ENCODE results near the gene ABCA13.

GRCh38 chr7:48512892-48513291 lies 341.6 kb downstream of the ABCA13 start:
- TF ChIP-seq CTCF (IDR thresholded peaks at IDR 0.05; ENCODE audit: extremely low read depth in 1 of 2, insufficient read depth in 1 of 2, low read depth in 1 of 2, low read length in 2 of 2) = no peak
- no peak for TF ChIP-seq EZH2 (IDR thresholded peaks at IDR 0.05; ENCODE audit: borderline replicate concordance, low read depth, low read length, severe bottlenecking)
